H1 (cell line): Measurements from ENCODE around the gene EXD3. TPM values are rescaled to one million over a fixed set of nuclear protein-coding genes. Genes with fewer than 3 reads are reported as not detected.

Experiments
- CTCF ChIA-PET: fragments of 300-600 bp; sonication (Branson Sonifier 250); formaldehyde crosslinking; loops from one replicate; lab custom pipeline; 2021; ENCODE audit not compliant: partially characterized antibody; lab: Charles Lee
- POLR2A ChIA-PET: fragments of 300-600 bp; sonication (Branson Sonifier 250); formaldehyde crosslinking; loops from one replicate; lab custom pipeline; 2021; ENCODE audit warnings: inconsistent platforms; ENCODE audit not compliant: partially characterized antibody; lab: Charles Lee
- DNase-seq, 2 experiments: peaks; one replicate each; pipeline versions ENCODE4 v3.0.0 to v3.0.0-alpha.2; 2010 to 2022; ENCODE audit warnings: low spot score in 2 of 2, low read depth in 1 of 2, mixed read lengths in 1 of 2
- FAIRE-seq: peaks from 2 replicates; lab custom pipeline; 2011; peaks lifted over from hg19 to GRCh38; lab: Jason Lieb, UNC
- H2AFZ ChIP-seq: 2 replicates; pipeline ENCODE4 v1.8.1; 2012; ENCODE audit warnings: low read length, inconsistent platforms
- H2AK5ac ChIP-seq: 2 replicates; pipeline ENCODE4 v1.6.1; 2013; ENCODE audit warnings: low read depth, low read length
- H2BK120ac ChIP-seq: replicated peaks from 2 replicates; pipeline ENCODE3; 2013; ENCODE audit warnings: low read depth, low read length, inconsistent platforms
- H2BK12ac ChIP-seq: 2 replicates; pipeline ENCODE4 v1.6.1; 2013; ENCODE audit warnings: low read depth, low read length
- H2BK15ac ChIP-seq: 2 replicates; pipeline ENCODE4 v1.6.1; 2013; ENCODE audit warnings: low read length
- H2BK20ac ChIP-seq: 2 replicates; pipeline ENCODE4 v1.6.1; 2013; ENCODE audit warnings: low read length
- H2BK5ac ChIP-seq: 2 replicates; pipeline ENCODE4 v1.6.1; 2013; ENCODE audit warnings: low read depth, low read length
- H3K14ac ChIP-seq: 2 replicates; pipeline ENCODE4 v1.6.1; 2013; ENCODE audit warnings: inconsistent platforms; ENCODE audit not compliant: insufficient read length
- H3K18ac ChIP-seq: 2 replicates; pipeline ENCODE4 v1.6.1; 2013; ENCODE audit warnings: low read length; ENCODE audit errors: extremely low read depth
- H3K23ac ChIP-seq: 2 replicates; pipeline ENCODE4 v1.6.1; 2013; ENCODE audit warnings: inconsistent platforms; ENCODE audit not compliant: insufficient read length
- H3K23me2 ChIP-seq: 2 replicates; pipeline ENCODE4 v1.6.1; 2013; ENCODE audit warnings: low read depth, low read length
- H3K27ac ChIP-seq: 2 replicates; pipeline ENCODE4 v1.6.1; 2011; ENCODE audit warnings: low read depth, low read length, inconsistent platforms
- H3K27me3 ChIP-seq, 4 experiments: replicated peaks in 1 of 4; 1 replicate in 1 of 4; 2 replicates in 3 of 4; pipeline versions ENCODE4 v1.6.1 to v1.8.1; 2011 to 2013; ENCODE audit warnings: low read length in 3 of 4, mild to moderate bottlenecking in 3 of 4, inconsistent platforms in 2 of 4, mixed read lengths in 2 of 4, moderate library complexity in 1 of 4; ENCODE audit not compliant: control insufficient read depth in 3 of 4, insufficient read depth in 3 of 4; ENCODE audit errors: extremely low read depth in 1 of 4
- H3K36me3 ChIP-seq, 4 experiments: 2 replicates each; pipeline versions ENCODE4 v1.6.1 to v1.8.1; 2011 to 2013; ENCODE audit warnings: mild to moderate bottlenecking in 4 of 4, low read length in 3 of 4, moderate library complexity in 2 of 4, control low read depth in 1 of 4, inconsistent platforms in 1 of 4; ENCODE audit not compliant: insufficient read depth in 4 of 4, control insufficient read depth in 2 of 4
- H3K4ac ChIP-seq: replicated peaks from 2 replicates; pipeline ENCODE3; 2013; ENCODE audit warnings: low read length, low read depth, mixed read lengths, inconsistent platforms; ENCODE audit not compliant: insufficient read length
- H3K4me1 ChIP-seq, 4 experiments: replicated peaks in 1 of 4; 1 replicate in 1 of 4; 2 replicates in 3 of 4; pipeline versions ENCODE4 v1.6.1 to v1.8.1; 2011 to 2013; ENCODE audit warnings: low read length in 3 of 4, inconsistent platforms in 2 of 4, mixed read lengths in 1 of 4; ENCODE audit not compliant: insufficient read depth in 4 of 4, control insufficient read depth in 3 of 4
- H3K4me2 ChIP-seq, 2 experiments: 2 replicates each; pipeline versions ENCODE4 v1.6.1 to v1.8.1; 2011 to 2013; ENCODE audit warnings: low read depth in 2 of 2, low read length in 2 of 2, control low read depth in 1 of 2, inconsistent platforms in 1 of 2, mild to moderate bottlenecking in 1 of 2; ENCODE audit not compliant: insufficient read depth in 1 of 2
- H3K4me3 ChIP-seq, 4 experiments: fragments of 200-600, 300-600 bp in 1 of 4; sonication (generic), shearing (Covaris generic), sonication (Bioruptor Twin) in 1 of 4; 2 replicates each; pipeline versions ENCODE4 v1.5.1 to v1.8.1; 2011 to 2016; ENCODE audit warnings: low read length in 4 of 4, low read depth in 3 of 4, control low read depth in 2 of 4, inconsistent platforms in 2 of 4, mild to moderate bottlenecking in 2 of 4, mixed read lengths in 1 of 4, moderate library complexity in 1 of 4; ENCODE audit not compliant: insufficient read depth in 2 of 4; ENCODE audit errors: extremely low read depth in 1 of 4
- H3K56ac ChIP-seq: replicated peaks from 2 replicates; pipeline ENCODE3; 2013; ENCODE audit warnings: low read depth, mild to moderate bottlenecking, mixed read lengths, low read length, inconsistent platforms; ENCODE audit not compliant: insufficient read length
- H3K79me1 ChIP-seq: 2 replicates; pipeline ENCODE4 v1.6.1; 2013; ENCODE audit warnings: low read depth, low read length, control low read depth
- H3K79me2 ChIP-seq, 2 experiments: 2 replicates each; pipeline versions ENCODE4 v1.6.1 to v1.8.1; 2012 to 2013; ENCODE audit warnings: low read length in 2 of 2, mild to moderate bottlenecking in 2 of 2, inconsistent platforms in 1 of 2; ENCODE audit not compliant: insufficient read depth in 2 of 2, control insufficient read depth in 1 of 2
- H3K9ac ChIP-seq, 4 experiments: replicated peaks in 1 of 4; 1 replicate in 1 of 4; 2 replicates in 3 of 4; pipeline versions ENCODE4 v1.6.1 to v1.8.1; 2011 to 2013; ENCODE audit warnings: low read depth in 3 of 4, low read length in 3 of 4, control low read depth in 2 of 4, mild to moderate bottlenecking in 2 of 4, moderate library complexity in 2 of 4, inconsistent platforms in 1 of 4; ENCODE audit errors: extremely low read depth in 1 of 4
- H3K9me3 ChIP-seq, 2 experiments: 2 replicates each; pipeline versions ENCODE4 v1.6.1 to v1.8.1; 2012 to 2013; ENCODE audit warnings: mild to moderate bottlenecking in 2 of 2, moderate library complexity in 2 of 2, control low read depth in 1 of 2, inconsistent platforms in 1 of 2, low read depth in 1 of 2, low read length in 1 of 2, mixed read lengths in 1 of 2; ENCODE audit not compliant: insufficient read depth in 2 of 2
- H4K20me1 ChIP-seq, 2 experiments: replicated peaks in 1 of 2; 2 replicates each; pipeline versions ENCODE3 to v1.8.1; 2011 to 2013; ENCODE audit warnings: inconsistent platforms in 2 of 2, low read length in 2 of 2, mild to moderate bottlenecking in 1 of 2; ENCODE audit not compliant: insufficient read depth in 2 of 2, control insufficient read depth in 1 of 2
- H4K5ac ChIP-seq: 2 replicates; pipeline ENCODE4 v1.6.1; 2013; ENCODE audit warnings: low read length, low read depth, mixed read lengths, inconsistent platforms; ENCODE audit not compliant: insufficient read length
- H4K8ac ChIP-seq: 2 replicates; pipeline ENCODE4 v1.8.0; 2013; ENCODE audit warnings: mild to moderate bottlenecking, moderate library complexity, low read length, inconsistent platforms; ENCODE audit not compliant: insufficient read depth; ENCODE audit errors: extremely low read depth
- H4K91ac ChIP-seq: replicated peaks from 2 replicates; pipeline ENCODE3; 2013; ENCODE audit warnings: low read length, mixed read lengths, inconsistent platforms; ENCODE audit not compliant: insufficient read length
- GTF2F1 ChIP-seq: IDR thresholded peaks from 2 replicates; pipeline ENCODE4 v1.6.1; 2012; ENCODE audit warnings: low read depth, low read length, improper control_type of control experiment, borderline replicate concordance
- MAFK ChIP-seq: IDR thresholded peaks from 2 replicates; pipeline ENCODE4 v1.6.1; 2012; ENCODE audit warnings: low read depth, mild to moderate bottlenecking, improper control_type of control experiment, low read length
- SIX5 ChIP-seq: IDR thresholded peaks from 2 replicates; pipeline ENCODE4 v1.6.1; 2011; ENCODE audit warnings: mild to moderate bottlenecking, low read depth, low read length
- WGBS, 2 experiments: shearing (Covaris generic) in 1 of 2; methylation state at CpG; one replicate each; pipeline versions ENCODE4 v1.1.6 to v1.1.7; 2013 to 2015; ENCODE audit warnings: low lambda C conversion rate in 2 of 2, mixed read lengths in 2 of 2, inconsistent platforms in 1 of 2, low coverage in 1 of 2, missing lambda C conversion rate in 1 of 2; ENCODE audit not compliant: insufficient replicate concordance in 2 of 2, insufficient coverage in 1 of 2, insufficient read length in 1 of 2; ENCODE audit errors: extremely low coverage in 1 of 2, missing lambda C conversion rate in 1 of 2; 5-methylcytosine and 5-hydroxymethylcytosine counted together
- polyA plus RNA-seq, 7 experiments: library from polyadenylated mRNA; depleted of rRNA in 3 of 7; stranded (reverse) in 5 of 7; unstranded in 2 of 7; fragments of >200 nt in 5 of 7; fragments of 200-250 nt in 2 of 7; gene quantifications; 1 replicate in 5 of 7; 2 replicates in 1 of 7; 4 replicates in 1 of 7; pipeline versions ENCODE4 v1.2.1 to v1.2.3, GENCODE V29; 2011 to 2013; ENCODE audit warnings: missing spikeins in 2 of 7, mixed read lengths in 2 of 7
- total RNA-seq: library from RNA; stranded (reverse); fragmentation: NEBNext Ultra II Directional; extraction: Animal tissue kit (Norgen Biotek cat#: 25700); gene quantifications from 2 replicates; pipeline ENCODE4 v1.2.1, GENCODE V29; 2021

Gene EXD3
- total and polyA plus RNA-seq, 2 of the 8 experiments (the other 6 are each of a cell fraction or from before 2014, with no cell fraction given) = 7.2 to 9.4 TPM

GRCh38 chr9:137368431-137369035 lies 54.4 kb downstream of the EXD3 start:
- no peak overlapping the region for H3K14ac ChIP-seq
- H2BK120ac ChIP-seq = no peak overlapping the region
- H3K36me3 ChIP-seq = no peaks in the 10 kb centered on the region; a peak in 1 of 8 replicates
- H4K5ac ChIP-seq = no peak overlapping the region
- DNase-seq (peak in 1 of 2 experiments; percentile 55), FAIRE-seq (no peak)
- no peak overlapping the region for H4K91ac ChIP-seq
- 0 out of 2 replicates have a peak overlapping the region, but pooled peaks have one; percentile 24 for H2BK5ac ChIP-seq
- WGBS, 2 experiments = 96% methylated on average over 23 of the region's 51 CpGs; no CpG with 5 or more reads in 1 of the 2 experiments
- H2AK5ac ChIP-seq = no peak overlapping the region
- H2BK12ac ChIP-seq = no peak overlapping the region
- no peaks in the 10 kb centered on the region; a peak in 2 of 4 replicates for H3K9me3 ChIP-seq
- H3K79me2 ChIP-seq = no peaks in the 10 kb centered on the region
- no peak overlapping the region for H2BK15ac ChIP-seq
- H3K4me3 ChIP-seq = no peak overlapping the region
- ChIA-PET POLR2A (no interaction called here), CTCF (no interaction called here)
- no peak overlapping the region for H3K4me2 ChIP-seq
- H3K18ac ChIP-seq = no peak overlapping the region
- H3K4me1 ChIP-seq = no peaks in the 10 kb centered on the region; a peak in 2 of 7 replicates
- H2BK20ac ChIP-seq = no peak overlapping the region
- H3K23me2 ChIP-seq = peaks cover 4% of the 10 kb centered on the region; the same call in 1 of the 2 replicates
- H3K4ac ChIP-seq = no peak overlapping the region
- no peak overlapping the region for H2AFZ ChIP-seq
- TF ChIP-seq GTF2F1 (no peak), SIX5 (no peak), MAFK (no peak)
- peaks cover 0 to 7% of the 10 kb centered on the region in 2 experiments for H4K20me1 ChIP-seq
- H3K27me3 ChIP-seq = no peaks in the 10 kb centered on the region
- no peak overlapping the region for H3K56ac ChIP-seq
- H4K8ac ChIP-seq = peak overlapping the region; percentile 35; the same call in 1 of the 2 replicates
- no peaks in the 10 kb centered on the region for H3K79me1 ChIP-seq
- H3K9ac ChIP-seq = no peak overlapping the region
- no peak overlapping the region for H3K23ac ChIP-seq
- no peak overlapping the region for H3K27ac ChIP-seq
